Thyroid gland (tissue), 4 donors: ENCODE measurements around the gene RTTN.

Source experiments
- POLR2A ChIP-seq, 2 donors: fragments of 450-650 bp; IDR thresholded peaks; one replicate each; pipeline ENCODE4 v1.6.1; 2017; ENCODE audit warnings: antibody characterized with exemption in 2 of 2, mild to moderate bottlenecking in 2 of 2, moderate library complexity in 1 of 2
- TF ChIP-seq, protein P1 (sequence below), 6 experiments: fragments of 200-600 bp in 3 of 6; fragments of 450-650 bp in 3 of 6; sonication (generic) in 3 of 6; IDR thresholded peaks; one replicate each; pipeline ENCODE4 v1.5.1; 2016 to 2019; ENCODE audit warnings: antibody characterized with exemption in 6 of 6, mild to moderate bottlenecking in 2 of 6, inconsistent platforms in 1 of 6, moderate library complexity in 1 of 6

DNA sequence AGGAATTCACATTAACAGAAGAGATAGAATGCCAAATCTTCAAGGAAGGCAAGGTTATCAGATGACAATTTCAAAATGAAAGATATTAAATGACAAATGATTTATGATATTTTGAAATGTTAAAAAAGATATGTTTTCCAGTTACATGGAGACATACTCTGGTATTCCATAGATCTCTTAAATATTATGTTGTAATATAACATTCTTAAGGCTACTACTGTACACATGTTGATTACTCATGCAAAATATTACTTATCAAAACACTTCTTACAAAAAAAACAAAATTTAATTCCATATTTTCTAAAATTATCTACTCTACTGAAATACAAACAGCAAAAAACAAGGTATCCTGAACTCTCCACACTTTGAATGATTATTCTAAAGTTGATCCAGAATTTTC is 22.9 kb downstream of the RTTN start:
- no peak for TF ChIP-seq POLR2A (IDR thresholded peaks at IDR 0.05)
- TF ChIP-seq, protein P1, sequence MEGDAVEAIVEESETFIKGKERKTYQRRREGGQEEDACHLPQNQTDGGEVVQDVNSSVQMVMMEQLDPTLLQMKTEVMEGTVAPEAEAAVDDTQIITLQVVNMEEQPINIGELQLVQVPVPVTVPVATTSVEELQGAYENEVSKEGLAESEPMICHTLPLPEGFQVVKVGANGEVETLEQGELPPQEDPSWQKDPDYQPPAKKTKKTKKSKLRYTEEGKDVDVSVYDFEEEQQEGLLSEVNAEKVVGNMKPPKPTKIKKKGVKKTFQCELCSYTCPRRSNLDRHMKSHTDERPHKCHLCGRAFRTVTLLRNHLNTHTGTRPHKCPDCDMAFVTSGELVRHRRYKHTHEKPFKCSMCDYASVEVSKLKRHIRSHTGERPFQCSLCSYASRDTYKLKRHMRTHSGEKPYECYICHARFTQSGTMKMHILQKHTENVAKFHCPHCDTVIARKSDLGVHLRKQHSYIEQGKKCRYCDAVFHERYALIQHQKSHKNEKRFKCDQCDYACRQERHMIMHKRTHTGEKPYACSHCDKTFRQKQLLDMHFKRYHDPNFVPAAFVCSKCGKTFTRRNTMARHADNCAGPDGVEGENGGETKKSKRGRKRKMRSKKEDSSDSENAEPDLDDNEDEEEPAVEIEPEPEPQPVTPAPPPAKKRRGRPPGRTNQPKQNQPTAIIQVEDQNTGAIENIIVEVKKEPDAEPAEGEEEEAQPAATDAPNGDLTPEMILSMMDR (IDR thresholded peaks at IDR 0.05): no peak
